Activated effector memory CD4-positive, alpha-beta T cell treated with anti-CD3 and anti-CD28 coated beads, Interleukin-2, amount 50 U/mL, for 16 hours (primary cell): Measurements from ENCODE around the gene THSD4.

Source experiments
- DNase-seq: peaks from one replicate; pipeline ENCODE4 v3.0.0-alpha.2; 2020

THSD4 gene

GRCh38 chr15:71526060-71526820 is 411.0 kb downstream of the THSD4 start:
- no peak for DNase-seq

- DNase-seq: no peak
Observed at GRCh38 chr15:71529361-71529760, 414.1 kb downstream of the THSD4 start.

- no peak for DNase-seq
Observed at GRCh38 chr15:71530116-71530515, 414.8 kb downstream of the THSD4 start.

GRCh38 chr15:71532994-71533393 is 417.7 kb downstream of the THSD4 start:
- DNase-seq: no peak

GRCh38 chr15:71538181-71538580 is 422.9 kb downstream of the THSD4 start:
- DNase-seq: no peak

GRCh38 chr15:71541746-71542145 is 426.5 kb downstream of the THSD4 start:
- DNase-seq: no peak

GRCh38 chr15:71542836-71543235 is 427.6 kb downstream of the THSD4 start:
- no peak for DNase-seq

- DNase-seq: no peak
Observed at GRCh38 chr15:71543413-71543812, 428.1 kb downstream of the THSD4 start.

GRCh38 chr15:71545223-71545760 is 430.0 kb downstream of the THSD4 start:
- no peak for DNase-seq

- no peak for DNase-seq
Observed at GRCh38 chr15:71545923-71546322, 430.7 kb downstream of the THSD4 start.

GRCh38 chr15:71547011-71547410 is 431.7 kb downstream of the THSD4 start:
- no peak for DNase-seq

- DNase-seq: no peak
Observed at GRCh38 chr15:71548401-71548807, 433.1 kb downstream of the THSD4 start.

- DNase-seq: no peak
Observed at GRCh38 chr15:71549091-71549490, 433.8 kb downstream of the THSD4 start.

GRCh38 chr15:71549697-71550096 is 434.4 kb downstream of the THSD4 start:
- DNase-seq: no peak

- no peak for DNase-seq
Observed at GRCh38 chr15:71551566-71551965, 436.3 kb downstream of the THSD4 start.

GRCh38 chr15:71559098-71559497 is 443.8 kb downstream of the THSD4 start:
- DNase-seq: no peak

- DNase-seq: no peak
Observed at GRCh38 chr15:71559616-71560015, 444.3 kb downstream of the THSD4 start.

- DNase-seq: no peak
Observed at GRCh38 chr15:71562251-71562650, 447.0 kb downstream of the THSD4 start.

GRCh38 chr15:71564217-71564616 is 448.9 kb downstream of the THSD4 start:
- no peak for DNase-seq

GRCh38 chr15:71565006-71565405 is 449.7 kb downstream of the THSD4 start:
- DNase-seq: no peak

GRCh38 chr15:71565631-71566160 is 450.4 kb downstream of the THSD4 start:
- DNase-seq: no peak

GRCh38 chr15:71566226-71566625 is 451.0 kb downstream of the THSD4 start:
- no peak for DNase-seq

GRCh38 chr15:71567173-71567572 is 451.9 kb downstream of the THSD4 start:
- no peak for DNase-seq

- no peak for DNase-seq
Observed at GRCh38 chr15:71568227-71568626, 453.0 kb downstream of the THSD4 start.

- no peak for DNase-seq
Observed at GRCh38 chr15:71570736-71571135, 455.5 kb downstream of the THSD4 start.
